ENCODE results near the gene ADCK1. TPM values are rescaled to one million over a fixed set of nuclear protein-coding genes. Genes with fewer than 3 reads are reported as not detected.

The ADCK1 gene
- total and polyA plus RNA-seq, 8 donors: 2.9 to 9.9 (median 4.9) TPM

DNA sequence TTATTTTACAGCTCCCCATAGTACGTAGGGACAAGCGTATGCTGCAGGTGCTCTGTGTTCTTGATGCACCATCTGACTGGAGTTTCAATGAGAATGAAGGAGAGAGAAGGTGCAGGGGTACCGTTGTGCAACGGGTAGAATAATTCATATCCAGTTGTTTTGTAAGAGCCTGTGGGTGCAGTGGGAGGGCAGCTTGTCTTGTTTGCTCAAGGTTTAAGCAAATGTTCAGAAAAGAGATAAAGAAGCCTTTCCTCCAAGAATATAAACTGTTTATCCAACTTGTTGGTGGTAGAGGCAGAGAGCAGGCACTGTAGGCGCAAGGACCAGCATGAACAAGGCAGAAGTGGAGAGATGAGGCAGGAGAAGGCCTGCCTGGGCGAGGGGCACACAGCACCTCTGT lies 64.2 kb downstream of the ADCK1 start:
- H3K36me3 ChIP-seq: no peaks in the 10 kb centered on the region
- no peak for TF ChIP-seq CTCF (IDR thresholded peaks at IDR 0.05)
- no peaks in the 10 kb centered on the region for H3K4me1 ChIP-seq
- H3K27me3 ChIP-seq: no peaks in the 10 kb centered on the region
- FAIRE-seq (no peak), ATAC-seq (no peak), DNase-seq (no peak)
- no peak overlapping the region for H3K27ac ChIP-seq
- intact Hi-C loops (cut with DNase I): loop anchor here in 2 of 3 donors (5.0 to 10.0 kb wide), 3 partner anchors 121 to 711 kb away; no protein-coding TSS in a partner anchor
- WGBS, 2 donors: 68 to 79% methylated on average over 6 of the region's 6 CpGs
- no peak overlapping the region for H3K4me3 ChIP-seq
- H3K9me3 ChIP-seq: no peaks in the 10 kb centered on the region

GRCh38 chr14:77864580-77864979 lies 64.7 kb downstream of the ADCK1 start:
- H3K27ac ChIP-seq: no peak overlapping the region
- FAIRE-seq: no peak
- no peak for TF ChIP-seq CTCF (IDR thresholded peaks at IDR 0.05)
- 50 to 52% methylated on average over 1 of the region's 1 CpG for WGBS, 2 donors
- no peaks in the 10 kb centered on the region for H3K9me3 ChIP-seq
- no peaks in the 10 kb centered on the region for H3K36me3 ChIP-seq
- intact Hi-C loops (cut with DNase I): loop anchor here in 2 of 3 donors (5.0 to 10.0 kb wide), 3 partner anchors 120 to 710 kb away; no protein-coding TSS in a partner anchor
- H3K27me3 ChIP-seq: no peaks in the 10 kb centered on the region
- no peak overlapping the region for H3K4me3 ChIP-seq
- H3K4me1 ChIP-seq: no peaks in the 10 kb centered on the region
- ATAC-seq: no peak
- no peak for DNase-seq

DNA sequence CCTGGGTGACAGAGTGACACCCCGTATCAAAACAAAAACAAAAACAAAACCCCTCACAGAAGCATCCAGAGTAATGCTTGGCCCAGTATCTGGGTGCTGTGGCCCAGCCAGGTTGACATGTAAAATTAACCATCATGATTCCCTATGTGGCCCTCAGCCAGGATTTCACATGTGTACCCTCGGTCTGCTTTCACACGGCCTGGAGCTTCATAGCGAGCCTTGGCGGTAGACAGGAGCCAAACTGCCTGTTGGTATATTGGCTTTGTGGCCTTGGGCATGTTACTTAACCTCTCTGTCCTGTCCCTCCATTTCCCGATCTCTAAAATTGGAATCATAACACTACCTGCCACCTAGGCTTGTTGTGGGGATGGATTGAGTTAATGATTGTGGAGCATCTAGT lies 65.5 kb downstream of the ADCK1 start:
- intact Hi-C loops (cut with DNase I): loop anchor here in 2 of 3 donors (10.0 kb wide), 2 partner anchors 119 to 709 kb away; no protein-coding TSS in a partner anchor
- 59 to 80% methylated on average over 6 of the region's 6 CpGs for WGBS, 2 donors

GRCh38 chr14:77866932-77867331 lies 67.0 kb downstream of the ADCK1 start:
- no peak for ATAC-seq
- no peak overlapping the region for H3K4me3 ChIP-seq
- intact Hi-C loops (cut with DNase I): loop anchor here in 2 of 3 donors (10.0 kb wide), 2 partner anchors 118 to 708 kb away; no protein-coding TSS in a partner anchor
- H3K36me3 ChIP-seq: no peaks in the 10 kb centered on the region
- 96 to 97% methylated on average over 3 of the region's 3 CpGs for WGBS, 2 donors
- DNase-seq: no peak
- no peaks in the 10 kb centered on the region for H3K9me3 ChIP-seq
- no peak for FAIRE-seq
- no peak overlapping the region for H3K27ac ChIP-seq
- no peak for TF ChIP-seq CTCF (IDR thresholded peaks at IDR 0.05)
- H3K27me3 ChIP-seq: no peaks in the 10 kb centered on the region
- no peaks in the 10 kb centered on the region for H3K4me1 ChIP-seq

More for the DNA sequence above, 65.5 kb downstream of the ADCK1 start:
- H3K4me3 ChIP-seq: no peak overlapping the region
- ATAC-seq (peak in 1 of 4 donors; percentile 54), DNase-seq (peak in 1 of 6 donors; percentile 31), FAIRE-seq (no peak)
- H3K27ac ChIP-seq: no peak overlapping the region
- no peaks in the 10 kb centered on the region for H3K27me3 ChIP-seq
- no peaks in the 10 kb centered on the region for H3K4me1 ChIP-seq
- no peak for TF ChIP-seq CTCF (IDR thresholded peaks at IDR 0.05)
- no peaks in the 10 kb centered on the region for H3K9me3 ChIP-seq
- no peaks in the 10 kb centered on the region for H3K36me3 ChIP-seq

DNA sequence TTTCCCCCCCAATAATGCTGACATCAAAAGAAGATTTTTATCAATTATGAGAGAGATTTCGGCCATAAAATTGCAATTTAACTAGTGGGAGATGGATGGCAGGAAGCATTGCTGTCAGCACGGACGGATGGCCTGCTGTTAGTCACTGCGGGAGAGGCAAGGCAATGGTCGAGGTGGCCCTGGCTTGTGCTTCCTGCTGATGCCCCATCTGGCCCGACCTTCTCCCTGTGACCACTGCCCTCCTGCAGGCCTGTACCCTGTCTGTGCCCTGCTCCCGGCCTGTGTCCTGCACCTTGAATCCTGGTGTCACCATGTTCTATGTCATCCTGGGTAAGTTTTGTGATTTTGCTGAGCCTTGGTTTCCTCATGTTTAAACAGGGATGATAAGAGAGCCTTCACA lies 67.6 kb downstream of the ADCK1 start:
- ATAC-seq: no peak
- H3K36me3 ChIP-seq: no peaks in the 10 kb centered on the region
- TF ChIP-seq CTCF (IDR thresholded peaks at IDR 0.05): no peak
- FAIRE-seq: no peak
- no peak for DNase-seq
- H3K9me3 ChIP-seq: no peaks in the 10 kb centered on the region
- H3K4me1 ChIP-seq: peaks cover 0 to under 1% (median 0%) of the 10 kb centered on the region in 3 donors
- intact Hi-C loops (cut with DNase I): loop anchor here in 2 of 3 donors (10.0 kb wide), 2 partner anchors 117 to 707 kb away; no protein-coding TSS in a partner anchor
- no peaks in the 10 kb centered on the region for H3K27me3 ChIP-seq
- H3K27ac ChIP-seq: no peak overlapping the region
- 88 to 92% methylated on average over 7 of the region's 7 CpGs for WGBS, 2 donors
- H3K4me3 ChIP-seq: no peak overlapping the region
